ENCODE data around the gene MPV17L2. TPM values are rescaled to one million over a fixed set of nuclear protein-coding genes. Genes with fewer than 3 reads are reported as not detected.

Gene MPV17L2
- total RNA-seq, 5 donors from 2014 or later (not counting 1 experiment from before 2014, with no cell fraction given), result 3.8 to 8.2 (median 8.1) TPM

- H3K27me3 ChIP-seq (replicated peaks in 1 of 2; ENCODE audit: control insufficient read depth in 2 of 2, extremely low read depth in 1 of 2, insufficient read depth in 2 of 2, low read length in 1 of 2), result no peaks in the 10 kb centered on the region
- H3K4me1 ChIP-seq (ENCODE audit: control insufficient read depth in 1 of 2, extremely low read depth in 1 of 2, insufficient read depth in 2 of 2, low read length in 2 of 2), result peaks cover 5 to 56% of the 10 kb centered on the region in 2 experiments
- 100% methylated on average over 7 of the region's 16 CpGs for WGBS (ENCODE audit: insufficient coverage)
- no peaks in the 10 kb centered on the region for H3K9me3 Mint-ChIP-seq
- CTCF ChIA-PET, result no interaction called here
- no peak overlapping the region for H3K4me3 Mint-ChIP-seq
- ATAC-seq (replicated peaks in 1 of 4) (no peak), DNase-seq (no peak)
- H3K36me3 ChIP-seq (ENCODE audit: control insufficient read depth in 2 of 2, extremely low read depth in 1 of 2, insufficient read depth in 1 of 2, low read length in 1 of 2), result peaks cover 19 to 37% of the 10 kb centered on the region in 2 donors
- peaks cover 15% of the 10 kb centered on the region for H3K36me3 Mint-ChIP-seq
- no peak overlapping the region for H3K27ac Mint-ChIP-seq
- POLR2A ChIA-PET, result no interaction called here
- H3K27me3 Mint-ChIP-seq, result no peaks in the 10 kb centered on the region
- H3K27ac ChIP-seq (ENCODE audit: low read length), result no peak overlapping the region
- peaks cover 20 to 25% (median 20%) of the 10 kb centered on the region in 3 donors for H3K4me1 Mint-ChIP-seq
- H3K4me3 ChIP-seq (ENCODE audit: control insufficient read depth in 1 of 2, extremely low read depth in 1 of 2, low read length in 1 of 2), result no peak overlapping the region
- no peaks in the 10 kb centered on the region for H3K9me3 ChIP-seq
Measured at GRCh38 chr19:18149596-18149975, 43.4 kb upstream of the MPV17L2 start.

DNA sequence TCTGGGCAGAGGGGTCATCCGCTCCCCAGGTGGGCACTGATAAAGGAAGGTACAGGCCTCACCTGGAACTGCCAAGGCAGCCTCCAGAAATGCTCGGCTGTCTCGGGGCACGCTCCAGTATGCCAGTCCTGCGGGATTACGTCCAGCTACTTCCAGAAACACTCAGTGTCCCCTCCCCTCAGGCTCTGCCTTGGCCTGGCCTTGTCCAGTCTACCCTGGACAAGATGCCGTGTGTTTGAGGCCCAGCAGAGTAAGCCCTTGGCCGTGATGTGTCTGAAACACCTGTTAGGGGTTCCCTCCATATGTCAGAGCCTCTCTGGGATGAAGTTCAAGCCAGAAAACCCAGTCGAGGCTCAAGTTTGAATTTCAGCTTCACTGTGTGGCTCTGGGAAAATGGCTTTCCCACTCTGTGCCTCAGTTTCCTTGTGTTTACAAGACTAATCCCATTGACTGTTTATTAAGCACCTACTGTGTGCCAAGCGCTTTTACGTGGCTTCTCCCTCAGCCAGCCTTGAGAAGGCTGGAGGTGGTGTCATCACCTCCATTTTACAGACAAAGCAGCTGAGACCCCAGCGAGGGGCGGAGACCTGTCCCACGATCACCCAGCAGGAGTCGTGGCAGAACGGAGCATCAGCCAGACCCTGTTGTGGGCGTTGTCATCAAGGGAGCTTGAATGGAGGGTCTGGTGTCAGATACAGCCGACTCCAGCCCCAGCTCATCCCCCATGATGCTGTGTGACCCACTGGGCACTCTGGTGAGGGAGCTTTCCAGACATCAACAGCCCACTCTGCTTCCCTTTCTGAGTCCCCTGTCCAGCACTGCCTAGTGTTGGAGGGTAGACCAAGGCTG, 42.0 kb upstream of the MPV17L2 start:
- H3K27ac ChIP-seq (ENCODE audit: low read length), result peak overlapping the region; percentile 87
- peaks cover 22 to 28% (median 23%) of the 10 kb centered on the region in 3 donors for H3K4me1 Mint-ChIP-seq
- no peaks in the 10 kb centered on the region for H3K9me3 ChIP-seq
- WGBS (ENCODE audit: insufficient coverage), result 97% methylated on average over 16 of the region's 18 CpGs
- POLR2A ChIA-PET, result interaction anchor here (0.7 to 1.0 kb wide), 2 partner anchors 33 to 64 kb away, joined by 3 read pairs; partner anchors contain the start of gene IL12RB1 (in 1 of the 2)
- H3K27ac Mint-ChIP-seq, result peak overlapping the region; percentile 98
- no peaks in the 10 kb centered on the region for H3K9me3 Mint-ChIP-seq
- no peaks in the 10 kb centered on the region for H3K27me3 Mint-ChIP-seq
- peaks cover 8% of the 10 kb centered on the region for H3K36me3 Mint-ChIP-seq
- H3K27me3 ChIP-seq (replicated peaks in 1 of 2; ENCODE audit: control insufficient read depth in 2 of 2, extremely low read depth in 1 of 2, insufficient read depth in 2 of 2, low read length in 1 of 2), result no peaks in the 10 kb centered on the region
- no peak for DNase-seq
- peaks cover 5 to 57% of the 10 kb centered on the region in 2 experiments for H3K4me1 ChIP-seq (ENCODE audit: control insufficient read depth in 1 of 2, extremely low read depth in 1 of 2, insufficient read depth in 2 of 2, low read length in 2 of 2)
- no peak overlapping the region for H3K4me3 ChIP-seq (ENCODE audit: control insufficient read depth in 1 of 2, extremely low read depth in 1 of 2, low read length in 1 of 2)
- no peak for ATAC-seq (replicated peaks in 1 of 4)
- H3K36me3 ChIP-seq (ENCODE audit: control insufficient read depth in 2 of 2, extremely low read depth in 1 of 2, insufficient read depth in 1 of 2, low read length in 1 of 2), result peaks cover 11 to 23% of the 10 kb centered on the region in 2 donors
- CTCF ChIA-PET, result interaction anchor here (0.5 to 1.8 kb wide), 4 partner anchors 29 to 218 kb away, joined by 3 to 8 read pairs (median 4); partner anchors contain the start of gene CCDC124 (in 1 of the 2)
- peak overlapping the region in 2 of 3 donors; percentile 86 to 91 for H3K4me3 Mint-ChIP-seq

- Mint-ChIP-seq H3K9me3 (no peaks in the 10 kb centered on the region), H3K36me3 (no peaks in the 10 kb centered on the region), H3K27me3 (no peaks in the 10 kb centered on the region), H3K27ac (peak overlapping the region; percentile 98), H3K4me3 (peak overlapping the region; percentile 86 to 95 (median 91)), H3K4me1 (peaks cover 27 to 32% (median 27%) of the 10 kb centered on the region in 3 donors)
- POLR2A ChIA-PET, result no interaction called here
- DNase-seq (peak; percentile 93 to 100 (median 98)), ATAC-seq (replicated peaks in 1 of 4) (peak; percentile 70 to 72 (median 72))
- no peaks in the 10 kb centered on the region for H3K27me3 ChIP-seq (replicated peaks in 1 of 2; ENCODE audit: control insufficient read depth in 2 of 2, extremely low read depth in 1 of 2, insufficient read depth in 2 of 2, low read length in 1 of 2)
- H3K4me3 ChIP-seq (ENCODE audit: control insufficient read depth in 1 of 2, extremely low read depth in 1 of 2, low read length in 1 of 2), result peak overlapping the region; percentile 68 to 78
- H3K27ac ChIP-seq (ENCODE audit: low read length), result peak overlapping the region; percentile 87
- no peaks in the 10 kb centered on the region for H3K9me3 ChIP-seq
- CTCF ChIA-PET, result interaction anchor here in 1 of 2 donors (0.5 to 1.8 kb wide), 8 partner anchors 9 to 1906 kb away, joined by 3 to 8 read pairs (median 3); partner anchors contain the start of genes ARRDC2, MPV17L2 and RAB3A
- peaks cover 7 to 16% of the 10 kb centered on the region in 2 donors for H3K36me3 ChIP-seq (ENCODE audit: control insufficient read depth in 2 of 2, extremely low read depth in 1 of 2, insufficient read depth in 1 of 2, low read length in 1 of 2)
- WGBS (ENCODE audit: insufficient coverage), result 0% methylated on average over 22 of the region's 22 CpGs
- H3K4me1 ChIP-seq (ENCODE audit: control insufficient read depth in 1 of 2, extremely low read depth in 1 of 2, insufficient read depth in 2 of 2, low read length in 2 of 2), result peaks cover 5 to 57% of the 10 kb centered on the region in 2 experiments
Measured at GRCh38 chr19:18152442-18152816, 40.6 kb upstream of the MPV17L2 start.

DNA sequence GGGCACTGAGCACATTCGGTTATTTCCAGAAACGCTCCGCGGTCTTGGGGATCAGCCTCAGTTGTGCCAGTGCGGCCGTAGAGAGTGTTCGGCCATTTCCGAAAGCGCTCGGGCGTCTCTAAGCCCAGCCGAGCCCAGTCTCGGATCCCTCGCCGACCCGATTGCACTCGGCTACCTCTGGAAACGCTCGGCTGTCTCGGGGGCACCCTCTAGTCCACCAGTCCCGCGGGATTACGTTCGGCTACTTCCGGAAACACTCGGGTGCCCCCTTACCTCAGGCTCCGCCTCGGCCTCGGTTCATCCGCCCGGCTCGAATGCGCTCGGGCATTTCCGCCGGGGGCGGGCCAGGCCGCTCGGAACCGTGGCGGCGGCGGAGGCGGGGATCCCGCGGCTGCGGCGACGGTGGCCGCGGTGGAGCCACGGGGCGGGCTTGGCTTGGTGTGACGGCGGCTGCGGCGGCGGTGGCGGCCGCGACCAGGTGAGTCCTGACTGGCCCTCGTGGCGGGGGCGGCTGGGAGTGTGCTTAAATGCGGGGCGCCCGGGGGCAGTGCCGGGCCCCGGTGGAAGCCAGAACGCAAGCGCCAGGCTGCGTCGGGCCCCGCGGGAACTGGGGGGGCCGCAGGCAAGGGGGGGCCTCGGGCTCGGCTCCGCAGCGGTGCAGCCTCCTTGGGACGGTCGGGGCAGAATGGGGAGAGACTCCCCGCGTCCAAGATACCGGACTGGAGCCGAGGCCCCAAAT, 40.0 kb upstream of the MPV17L2 start, which contains the start of gene PIK3R2:
TSS of gene PIK3R2 (plus strand) at position 347 of the 739 bp plus-strand sequence. CDS start 2,717 bp downstream, outside the sequence.
- H3K27ac ChIP-seq (ENCODE audit: low read length), result peak within 1 kb of the TSS; percentile 87

DNA sequence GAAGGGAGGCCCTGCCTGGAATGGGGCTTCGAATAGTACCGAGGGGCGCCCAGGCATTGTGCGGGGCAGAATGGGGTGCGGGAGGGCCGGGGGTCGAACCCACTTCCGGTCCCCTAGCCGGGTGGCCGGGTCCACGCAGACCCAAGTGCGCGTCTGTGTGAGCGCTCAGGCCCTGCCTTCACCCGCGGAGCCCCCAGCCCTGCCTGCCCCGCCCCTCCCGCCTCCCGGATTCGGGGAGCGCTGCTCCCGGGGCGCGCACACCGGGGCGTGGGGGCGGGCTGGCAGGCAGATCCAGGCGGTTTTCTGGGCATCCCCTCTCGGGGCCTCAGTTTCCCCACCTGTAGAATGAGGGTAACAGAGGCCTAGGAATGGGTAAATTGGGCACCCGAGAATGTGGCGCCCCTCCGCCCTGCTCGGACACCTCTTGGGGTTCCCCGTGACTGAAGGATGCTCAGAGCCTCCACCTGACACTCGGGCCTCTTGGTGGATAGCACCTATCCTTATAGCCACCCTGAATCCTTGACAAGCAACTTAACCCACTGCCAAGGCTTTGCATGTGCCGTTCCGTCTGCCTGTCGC, 39.4 kb upstream of the MPV17L2 start:
- peak overlapping the region; percentile 86 to 95 (median 91) for H3K4me3 Mint-ChIP-seq
- ATAC-seq (replicated peaks in 1 of 4), result no peak
- H3K9me3 ChIP-seq, result no peaks in the 10 kb centered on the region
- peak in 5 of 35 experiments; percentile 16 to 35 (median 25) for DNase-seq
- H3K27me3 Mint-ChIP-seq, result no peaks in the 10 kb centered on the region
- no peaks in the 10 kb centered on the region for H3K27me3 ChIP-seq (replicated peaks in 1 of 2; ENCODE audit: control insufficient read depth in 2 of 2, extremely low read depth in 1 of 2, insufficient read depth in 2 of 2, low read length in 1 of 2)
- H3K9me3 Mint-ChIP-seq, result no peaks in the 10 kb centered on the region
- peak overlapping the region; percentile 63 to 86 for H3K4me3 ChIP-seq (ENCODE audit: control insufficient read depth in 1 of 2, extremely low read depth in 1 of 2, low read length in 1 of 2)
- peaks cover 5 to 51% of the 10 kb centered on the region in 2 experiments for H3K4me1 ChIP-seq (ENCODE audit: control insufficient read depth in 1 of 2, extremely low read depth in 1 of 2, insufficient read depth in 2 of 2, low read length in 2 of 2)
- no peaks in the 10 kb centered on the region for H3K36me3 Mint-ChIP-seq
- ChIA-PET POLR2A (interaction anchor here in 1 of 2 donors (0.9 kb wide), 1 partner anchor 38 kb away, joined by 3 read pairs; no protein-coding TSS in a partner anchor), CTCF (interaction anchor here in 1 of 2 donors (0.6 kb wide), 1 partner anchor 55 kb away, joined by 4 read pairs; no protein-coding TSS in a partner anchor)
- H3K27ac Mint-ChIP-seq, result peak overlapping the region; percentile 85 to 87
- H3K4me1 Mint-ChIP-seq, result peaks cover 27 to 29% (median 27%) of the 10 kb centered on the region in 3 donors
- peaks cover 11% of the 10 kb centered on the region in 2 donors for H3K36me3 ChIP-seq (ENCODE audit: control insufficient read depth in 2 of 2, extremely low read depth in 1 of 2, insufficient read depth in 1 of 2, low read length in 1 of 2)
- WGBS (ENCODE audit: insufficient coverage), result 6% methylated on average over 32 of the region's 38 CpGs
- H3K27ac ChIP-seq (ENCODE audit: low read length), result peak overlapping the region; percentile 55

More for the DNA sequence above, 40.0 kb upstream of the MPV17L2 start, which contains the start of gene PIK3R2:
- Histone ChIP-seq H3K36me3 (ENCODE audit: control insufficient read depth in 2 of 2, extremely low read depth in 1 of 2, insufficient read depth in 1 of 2, low read length in 1 of 2) (peaks cover 11 to 15% of the 10 kb centered on the region in 2 donors), H3K27me3 (replicated peaks in 1 of 2; ENCODE audit: control insufficient read depth in 2 of 2, extremely low read depth in 1 of 2, insufficient read depth in 2 of 2, low read length in 1 of 2) (no peaks in the 10 kb centered on the region), H3K4me1 (ENCODE audit: control insufficient read depth in 1 of 2, extremely low read depth in 1 of 2, insufficient read depth in 2 of 2, low read length in 2 of 2) (peaks cover 5 to 57% of the 10 kb centered on the region in 2 experiments), H3K9me3 (no peaks in the 10 kb centered on the region), H3K4me3 (ENCODE audit: control insufficient read depth in 1 of 2, extremely low read depth in 1 of 2, low read length in 1 of 2) (peak within 1 kb of the TSS; percentile 78 to 86)
- ChIA-PET POLR2A (no interaction called here), CTCF (interaction anchor here in 1 of 2 donors (0.5 to 1.8 kb wide), 7 partner anchors 8 to 1906 kb away, joined by 3 to 8 read pairs (median 3); partner anchors contain the start of genes ARRDC2, MPV17L2 and RAB3A)
- ATAC-seq (replicated peaks in 1 of 4) (peak; percentile 86 to 89 (median 88)), DNase-seq (peak; percentile 99 to 100 (median 100))
- no peaks in the 10 kb centered on the region for H3K9me3 Mint-ChIP-seq
- peaks cover 27 to 32% (median 27%) of the 10 kb centered on the region in 3 donors for H3K4me1 Mint-ChIP-seq
- H3K36me3 Mint-ChIP-seq, result no peaks in the 10 kb centered on the region
- no peaks in the 10 kb centered on the region for H3K27me3 Mint-ChIP-seq
- peak within 1 kb of the TSS; percentile 98 for H3K27ac Mint-ChIP-seq
- under 1% methylated on average over 85 of the region's 86 CpGs for WGBS (ENCODE audit: insufficient coverage)
- peak within 1 kb of the TSS; percentile 86 to 95 (median 91) for H3K4me3 Mint-ChIP-seq
